Nephron (organoid): Measurements from ENCODE around the gene CLIC1.

Experiments
- H3K27ac Mint-ChIP-seq, 3 experiments: 2 replicates each; pipeline ENCODE4 v1.8.0; 2020; ENCODE audit warnings: mixed read lengths in 3 of 3, mild to moderate bottlenecking in 2 of 3, moderate library complexity in 1 of 3
- H3K27me3 Mint-ChIP-seq: 2 replicates; pipeline ENCODE4 v1.8.0; 2021; ENCODE audit warnings: low read depth, mild to moderate bottlenecking, moderate library complexity, mixed read lengths
- H3K36me3 Mint-ChIP-seq: 2 replicates; pipeline ENCODE4 v1.8.0; 2020; ENCODE audit warnings: low read depth, mixed read lengths
- H3K4me1 Mint-ChIP-seq: 2 replicates; pipeline ENCODE4 v1.8.0; 2020; ENCODE audit warnings: mixed read lengths
- H3K4me3 Mint-ChIP-seq, 3 experiments: 2 replicates each; pipeline ENCODE4 v1.8.0; 2020; ENCODE audit warnings: mild to moderate bottlenecking in 3 of 3, mixed read lengths in 3 of 3, moderate library complexity in 2 of 3
- H3K9me3 Mint-ChIP-seq: 2 replicates; pipeline ENCODE4 v1.8.0; 2020; ENCODE audit warnings: mixed read lengths
- CTCF ChIP-seq, 3 experiments: fragments of 200-600 bp; sonication (generic); IDR thresholded peaks; one replicate each; pipeline ENCODE4 v1.5.0; 2021; ENCODE audit warnings: antibody characterized with exemption in 3 of 3; ENCODE audit not compliant: unreplicated experiment in 3 of 3

The CLIC1 gene

DNA sequence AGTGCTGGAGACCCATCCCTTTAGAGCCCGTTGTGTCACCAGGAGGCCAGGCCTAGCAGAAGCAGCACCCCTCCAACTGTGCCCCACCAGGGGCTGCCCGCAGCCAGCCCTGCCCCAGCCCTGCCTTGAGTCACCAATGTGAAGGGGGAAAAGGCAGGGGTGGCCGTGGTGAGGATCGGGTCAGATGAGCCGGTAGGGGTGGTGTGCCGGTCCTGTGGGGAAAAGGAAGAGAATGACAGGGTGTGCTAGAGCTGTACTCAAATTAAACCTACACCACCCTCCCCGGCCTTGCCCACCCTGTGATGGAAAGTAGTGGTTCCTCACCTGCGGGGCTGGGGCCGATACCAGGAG, 29.2 kb upstream of the CLIC1 start:
- TF ChIP-seq CTCF (IDR thresholded peaks at IDR 0.05; ENCODE audit: unreplicated experiment in 3 of 3) = no peak
- no peaks in the 10 kb centered on the region for H3K9me3 Mint-ChIP-seq
- peaks cover 15% of the 10 kb centered on the region for H3K4me1 Mint-ChIP-seq
- no peak overlapping the region for H3K27ac Mint-ChIP-seq
- peak overlapping the region in 1 of 3 experiments; percentile 36 for H3K4me3 Mint-ChIP-seq
- no peaks in the 10 kb centered on the region for H3K27me3 Mint-ChIP-seq
- H3K36me3 Mint-ChIP-seq = peaks cover 10% of the 10 kb centered on the region

GRCh38 chr6:31764198-31764597, 27.9 kb upstream of the CLIC1 start:
- Mint-ChIP-seq H3K9me3 (no peaks in the 10 kb centered on the region), H3K27ac (peak overlapping the region; percentile 76 to 90 (median 87))

DNA sequence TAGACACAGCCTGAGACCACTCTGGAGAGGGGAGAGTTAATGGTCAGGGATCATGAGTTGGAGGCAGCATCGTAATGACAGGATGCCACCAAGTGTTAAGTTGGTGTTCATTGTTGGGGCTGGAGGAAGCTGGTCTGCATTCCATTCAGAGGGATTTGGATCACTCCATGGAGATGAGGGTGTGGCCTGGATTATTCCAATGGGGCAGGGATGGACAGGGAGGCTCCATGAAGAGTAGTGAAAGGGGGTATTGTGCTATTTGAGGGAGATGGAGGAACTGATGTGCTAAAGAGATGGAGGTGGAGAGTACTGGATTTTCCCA, 27.2 kb upstream of the CLIC1 start:
- Mint-ChIP-seq H3K36me3 (peaks cover 21% of the 10 kb centered on the region), H3K4me3 (peak overlapping the region in 2 of 3 experiments; percentile 22 to 32), H3K4me1 (peaks cover 15% of the 10 kb centered on the region), H3K9me3 (no peaks in the 10 kb centered on the region), H3K27ac (peak overlapping the region; percentile 76 to 90 (median 87)), H3K27me3 (no peaks in the 10 kb centered on the region)
- no peak for TF ChIP-seq CTCF (IDR thresholded peaks at IDR 0.05; ENCODE audit: unreplicated experiment in 3 of 3)

More at GRCh38 chr6:31764198-31764597, 27.9 kb upstream of the CLIC1 start:
- no peak overlapping the region for H3K4me3 Mint-ChIP-seq
- no peaks in the 10 kb centered on the region for H3K27me3 Mint-ChIP-seq
- H3K4me1 Mint-ChIP-seq = peaks cover 15% of the 10 kb centered on the region
- no peak for TF ChIP-seq CTCF (IDR thresholded peaks at IDR 0.05; ENCODE audit: unreplicated experiment in 3 of 3)
- peaks cover 16% of the 10 kb centered on the region for H3K36me3 Mint-ChIP-seq

GRCh38 chr6:31762878-31763618, 26.7 kb upstream of the CLIC1 start:
- H3K36me3 Mint-ChIP-seq = peaks cover 21% of the 10 kb centered on the region

DNA sequence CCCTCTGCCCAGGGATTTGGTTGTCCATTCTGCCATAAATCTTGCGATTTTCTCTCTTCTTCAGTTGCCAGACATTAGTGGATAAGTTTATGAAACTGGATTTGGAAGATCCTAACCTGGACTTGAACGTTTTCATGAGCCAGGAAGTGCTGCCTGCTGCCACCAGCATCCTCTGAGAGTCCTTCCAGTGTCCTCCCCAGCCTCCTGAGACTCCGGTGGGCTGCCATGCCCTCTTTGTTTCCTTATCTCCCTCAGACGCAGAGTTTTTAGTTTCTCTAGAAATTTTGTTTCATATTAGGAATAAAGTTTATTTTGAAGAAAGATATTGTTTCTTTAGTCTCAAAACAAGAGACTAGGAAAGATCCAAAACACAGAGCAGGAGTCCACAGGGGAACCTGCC, 26.0 kb upstream of the CLIC1 start, which contains the start of gene SAPCD1:
SAPCD1 (plus strand) TSS at position 301 of the 400 bp plus-strand sequence. CDS start 399 bp downstream, outside the sequence.
- TF ChIP-seq CTCF (IDR thresholded peaks at IDR 0.05; ENCODE audit: unreplicated experiment in 3 of 3) = no peak
- Mint-ChIP-seq H3K4me1 (peaks cover 15% of the 10 kb centered on the region), H3K27ac (peak within 1 kb of the TSS; percentile 76 to 90 (median 87)), H3K4me3 (peak within 1 kb of the TSS in 2 of 3 experiments; percentile 22 to 32), H3K36me3 (peaks cover 21% of the 10 kb centered on the region), H3K27me3 (no peaks in the 10 kb centered on the region), H3K9me3 (no peaks in the 10 kb centered on the region)

More at GRCh38 chr6:31762878-31763618, 26.7 kb upstream of the CLIC1 start:
- TF ChIP-seq CTCF (IDR thresholded peaks at IDR 0.05; ENCODE audit: unreplicated experiment in 3 of 3) = no peak
- Mint-ChIP-seq H3K27ac (peak overlapping the region; percentile 76 to 90 (median 87)), H3K9me3 (no peaks in the 10 kb centered on the region), H3K4me3 (peak overlapping the region in 2 of 3 experiments; percentile 22 to 32), H3K27me3 (no peaks in the 10 kb centered on the region), H3K4me1 (peaks cover 15% of the 10 kb centered on the region)

GRCh38 chr6:31761343-31761742, 25.0 kb upstream of the CLIC1 start:
- H3K4me3 Mint-ChIP-seq = no peak overlapping the region
- H3K36me3 Mint-ChIP-seq = peaks cover 21% of the 10 kb centered on the region
- no peaks in the 10 kb centered on the region for H3K27me3 Mint-ChIP-seq
- H3K9me3 Mint-ChIP-seq = no peaks in the 10 kb centered on the region
- no peak for TF ChIP-seq CTCF (IDR thresholded peaks at IDR 0.05; ENCODE audit: unreplicated experiment in 3 of 3)
- H3K4me1 Mint-ChIP-seq = peaks cover 15% of the 10 kb centered on the region
- no peak overlapping the region for H3K27ac Mint-ChIP-seq
